HG02840 (cell line): ENCODE results near the gene SLC1A7.

Source experiments
- ATAC-seq: cut with Tn5 transposase; IDR thresholded peaks from one replicate; pipeline ENCODE4 v1.9.1; 2021; ENCODE audit warnings: mild to moderate bottlenecking, moderate library complexity, moderate number of reproducible peaks; ENCODE audit not compliant: unreplicated experiment, low FRiP score

The SLC1A7 gene

GRCh38 chr1:53117836-53118235 lies 24.6 kb downstream of the SLC1A7 start:
- ATAC-seq, result no peak

GRCh38 chr1:53116933-53117600 lies 25.4 kb downstream of the SLC1A7 start:
- no peak for ATAC-seq

- ATAC-seq, result no peak
These were observed 26.1 kb downstream of the SLC1A7 start for GRCh38 chr1:53116307-53116810.

GRCh38 chr1:53115403-53116306 lies 26.8 kb downstream of the SLC1A7 start:
- no peak for ATAC-seq

- no peak for ATAC-seq
These were observed 27.6 kb downstream of the SLC1A7 start for GRCh38 chr1:53114581-53115400.

- ATAC-seq, result no peak
These were observed 28.3 kb downstream of the SLC1A7 start for GRCh38 chr1:53114090-53114489.

GRCh38 chr1:53112861-53113260 lies 29.6 kb downstream of the SLC1A7 start:
- no peak for ATAC-seq

GRCh38 chr1:53112271-53112774 lies 30.1 kb downstream of the SLC1A7 start:
- no peak for ATAC-seq

- no peak for ATAC-seq
These were observed 30.7 kb downstream of the SLC1A7 start for GRCh38 chr1:53111693-53112092.

GRCh38 chr1:53111073-53111556 lies 31.3 kb downstream of the SLC1A7 start:
- no peak for ATAC-seq

- ATAC-seq, result no peak
These were observed 31.9 kb downstream of the SLC1A7 start for GRCh38 chr1:53110370-53111072.

- ATAC-seq, result no peak
These were observed 33.5 kb downstream of the SLC1A7 start for GRCh38 chr1:53108646-53109580.

GRCh38 chr1:53107570-53108322 lies 34.7 kb downstream of the SLC1A7 start:
- ATAC-seq, result no peak

- ATAC-seq, result no peak
These were observed 35.3 kb downstream of the SLC1A7 start for GRCh38 chr1:53107090-53107489.

- ATAC-seq, result no peak
These were observed 38.0 kb downstream of the SLC1A7 start for GRCh38 chr1:53104289-53104913.

GRCh38 chr1:53094533-53094919 lies 47.9 kb downstream of the SLC1A7 start:
- ATAC-seq, result no peak

GRCh38 chr1:53093778-53094532 lies 48.5 kb downstream of the SLC1A7 start:
- ATAC-seq, result no peak
